ENCODE measurements around the gene CEBPA.

DNA sequence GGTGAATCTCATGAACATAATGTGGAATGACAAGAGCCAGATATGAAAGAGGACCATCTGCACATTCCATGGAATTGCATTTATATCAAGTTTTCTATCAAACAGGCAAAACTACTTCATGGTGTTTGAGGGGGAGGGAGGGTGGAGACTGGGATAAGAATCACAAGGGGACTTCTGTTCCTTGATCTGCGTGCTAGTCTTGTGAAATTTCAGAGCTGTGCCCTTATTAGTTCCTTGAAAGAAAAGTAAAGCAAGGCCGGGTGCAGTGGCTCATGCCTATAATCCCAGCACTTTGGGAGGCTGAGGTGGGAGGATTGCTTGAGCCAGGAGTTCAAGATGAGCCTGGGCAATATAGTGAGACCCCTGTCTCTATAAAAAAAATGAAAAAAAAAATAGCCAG is 41.0 kb upstream of the CEBPA start:
- no peak for TF ChIP-seq POLR2A (IDR thresholded peaks at IDR 0.05; ENCODE audit: extremely low read depth, insufficient read length)
- TF ChIP-seq, protein P1, sequence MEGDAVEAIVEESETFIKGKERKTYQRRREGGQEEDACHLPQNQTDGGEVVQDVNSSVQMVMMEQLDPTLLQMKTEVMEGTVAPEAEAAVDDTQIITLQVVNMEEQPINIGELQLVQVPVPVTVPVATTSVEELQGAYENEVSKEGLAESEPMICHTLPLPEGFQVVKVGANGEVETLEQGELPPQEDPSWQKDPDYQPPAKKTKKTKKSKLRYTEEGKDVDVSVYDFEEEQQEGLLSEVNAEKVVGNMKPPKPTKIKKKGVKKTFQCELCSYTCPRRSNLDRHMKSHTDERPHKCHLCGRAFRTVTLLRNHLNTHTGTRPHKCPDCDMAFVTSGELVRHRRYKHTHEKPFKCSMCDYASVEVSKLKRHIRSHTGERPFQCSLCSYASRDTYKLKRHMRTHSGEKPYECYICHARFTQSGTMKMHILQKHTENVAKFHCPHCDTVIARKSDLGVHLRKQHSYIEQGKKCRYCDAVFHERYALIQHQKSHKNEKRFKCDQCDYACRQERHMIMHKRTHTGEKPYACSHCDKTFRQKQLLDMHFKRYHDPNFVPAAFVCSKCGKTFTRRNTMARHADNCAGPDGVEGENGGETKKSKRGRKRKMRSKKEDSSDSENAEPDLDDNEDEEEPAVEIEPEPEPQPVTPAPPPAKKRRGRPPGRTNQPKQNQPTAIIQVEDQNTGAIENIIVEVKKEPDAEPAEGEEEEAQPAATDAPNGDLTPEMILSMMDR (IDR thresholded peaks at IDR 0.05; ENCODE audit: low read depth, low read length), result no peak
- no peak for TF ChIP-seq MYC (IDR thresholded peaks at IDR 0.05; ENCODE audit: low read depth, low read length)

Data from NB4 (cell line).